Activated B cell treated with CpG ODN at 0.5 μM for 24 hours (primary cell): ENCODE measurements around the gene WDFY4. TPM values are rescaled to one million over a fixed set of nuclear protein-coding genes. Genes with fewer than 3 reads are reported as not detected.

Experiments used
- ATAC-seq: fragments of 200-7000 bp; cut with Tn5 transposase; one replicate; pipeline ENCODE4 v1.10.0; 2021; ENCODE audit warnings: low read depth, mild to moderate bottlenecking, moderate library complexity
- CTCF ChIA-PET: fragments of 350-600 bp; sonication (Branson Sonifier 250); formaldehyde crosslinking; loops from one replicate; lab custom pipeline; 2021; ENCODE audit warnings: antibody characterized with exemption; lab: Charles Lee
- POLR2A ChIA-PET: fragments of 350-600 bp; sonication (Branson Sonifier 250); formaldehyde crosslinking; loops from one replicate; lab custom pipeline; 2021; ENCODE audit warnings: antibody characterized with exemption; lab: Charles Lee
- DNase-seq: peaks from one replicate; pipeline ENCODE4 v3.0.0; 2022
- H3K27ac Mint-ChIP-seq: one replicate; pipeline ENCODE4 v1.8.0; 2020; ENCODE audit warnings: mixed read lengths
- H3K27me3 Mint-ChIP-seq: one replicate; pipeline ENCODE4 v1.8.0; 2021; ENCODE audit warnings: mixed read lengths
- H3K36me3 Mint-ChIP-seq: one replicate; pipeline ENCODE4 v1.8.0; 2021; ENCODE audit warnings: low read depth, mixed read lengths
- H3K4me1 Mint-ChIP-seq: one replicate; pipeline ENCODE4 v1.8.0; 2021; ENCODE audit warnings: mixed read lengths
- H3K4me3 Mint-ChIP-seq: one replicate; pipeline ENCODE4 v1.8.0; 2020; ENCODE audit warnings: mild to moderate bottlenecking, mixed read lengths
- H3K9me3 Mint-ChIP-seq: one replicate; pipeline ENCODE4 v1.8.0; 2020; ENCODE audit warnings: mixed read lengths
- intact Hi-C: fragments of 100-400 bp; cut with micrococcal nuclease; formaldehyde crosslinking; loops from one replicate; pipeline ENCODE4 v1.15.1; 2024
- total RNA-seq: library from RNA; stranded (reverse); gene quantifications from 2 replicates; pipeline ENCODE4 v1.2.3, GENCODE V29; 2022
- TF ChIP-seq, protein P1 (sequence below): fragments of 200-600 bp; IDR thresholded peaks from one replicate; pipeline ENCODE4 v1.8.0; 2022; ENCODE audit warnings: antibody characterized with exemption, mild to moderate bottlenecking

The WDFY4 gene
- total RNA-seq, 1 donor from 2014 or later: 488 TPM

- intact Hi-C loops: loop anchor here (1.0 kb wide), 1 partner anchor 44 kb away; no protein-coding TSS in a partner anchor
- no peak for DNase-seq
- CTCF ChIA-PET: interaction anchor here (1.9 to 2.8 kb wide), 2 partner anchors 18 to 45 kb away, joined by 4 to 14 read pairs; no protein-coding TSS in a partner anchor
- Mint-ChIP-seq H3K4me3 (no peak overlapping the region), H3K27me3 (peaks cover 8% of the 10 kb centered on the region), H3K4me1 (peaks cover 30% of the 10 kb centered on the region), H3K27ac (no peak overlapping the region), H3K9me3 (no peaks in the 10 kb centered on the region), H3K36me3 (no peaks in the 10 kb centered on the region)
- POLR2A ChIA-PET: no interaction called here
- ATAC-seq: no peak
- TF ChIP-seq, protein P1, sequence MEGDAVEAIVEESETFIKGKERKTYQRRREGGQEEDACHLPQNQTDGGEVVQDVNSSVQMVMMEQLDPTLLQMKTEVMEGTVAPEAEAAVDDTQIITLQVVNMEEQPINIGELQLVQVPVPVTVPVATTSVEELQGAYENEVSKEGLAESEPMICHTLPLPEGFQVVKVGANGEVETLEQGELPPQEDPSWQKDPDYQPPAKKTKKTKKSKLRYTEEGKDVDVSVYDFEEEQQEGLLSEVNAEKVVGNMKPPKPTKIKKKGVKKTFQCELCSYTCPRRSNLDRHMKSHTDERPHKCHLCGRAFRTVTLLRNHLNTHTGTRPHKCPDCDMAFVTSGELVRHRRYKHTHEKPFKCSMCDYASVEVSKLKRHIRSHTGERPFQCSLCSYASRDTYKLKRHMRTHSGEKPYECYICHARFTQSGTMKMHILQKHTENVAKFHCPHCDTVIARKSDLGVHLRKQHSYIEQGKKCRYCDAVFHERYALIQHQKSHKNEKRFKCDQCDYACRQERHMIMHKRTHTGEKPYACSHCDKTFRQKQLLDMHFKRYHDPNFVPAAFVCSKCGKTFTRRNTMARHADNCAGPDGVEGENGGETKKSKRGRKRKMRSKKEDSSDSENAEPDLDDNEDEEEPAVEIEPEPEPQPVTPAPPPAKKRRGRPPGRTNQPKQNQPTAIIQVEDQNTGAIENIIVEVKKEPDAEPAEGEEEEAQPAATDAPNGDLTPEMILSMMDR: no peak
Measured at GRCh38 chr10:48651839-48652238, 32.8 kb upstream of the WDFY4 start.

DNA sequence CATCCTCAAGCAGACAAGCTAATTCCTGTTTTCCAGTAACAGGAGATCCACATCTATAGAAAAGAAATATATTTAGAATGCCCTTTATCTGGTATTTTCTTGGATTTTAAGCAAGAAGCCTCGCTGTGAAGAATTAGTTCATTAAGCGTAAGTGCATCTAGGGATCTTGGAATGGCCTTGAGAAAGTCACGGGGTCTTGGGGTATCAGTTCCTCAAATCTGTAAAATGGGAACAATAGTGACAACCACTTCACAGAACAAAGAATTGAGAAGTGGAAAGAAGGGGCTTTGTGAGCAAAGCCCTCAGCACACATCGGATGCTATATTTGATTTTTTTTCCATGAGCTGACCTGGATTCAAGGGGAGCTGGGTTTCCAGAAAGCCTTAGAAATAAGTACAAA lies 32.3 kb upstream of the WDFY4 start:
- Mint-ChIP-seq H3K36me3 (no peaks in the 10 kb centered on the region), H3K27ac (no peak overlapping the region), H3K9me3 (no peaks in the 10 kb centered on the region), H3K27me3 (peaks cover 8% of the 10 kb centered on the region), H3K4me1 (peaks cover 30% of the 10 kb centered on the region), H3K4me3 (no peak overlapping the region)
- TF ChIP-seq, protein P1: no peak
- CTCF ChIA-PET: interaction anchor here (1.4 to 2.8 kb wide), 3 partner anchors 18 to 46 kb away, joined by 4 to 14 read pairs (median 4); no protein-coding TSS in a partner anchor
- no peak for ATAC-seq
- no peak for DNase-seq
- POLR2A ChIA-PET: no interaction called here
- intact Hi-C loops: loop anchor here (1.0 kb wide), 1 partner anchor 44 kb away; no protein-coding TSS in a partner anchor

DNA sequence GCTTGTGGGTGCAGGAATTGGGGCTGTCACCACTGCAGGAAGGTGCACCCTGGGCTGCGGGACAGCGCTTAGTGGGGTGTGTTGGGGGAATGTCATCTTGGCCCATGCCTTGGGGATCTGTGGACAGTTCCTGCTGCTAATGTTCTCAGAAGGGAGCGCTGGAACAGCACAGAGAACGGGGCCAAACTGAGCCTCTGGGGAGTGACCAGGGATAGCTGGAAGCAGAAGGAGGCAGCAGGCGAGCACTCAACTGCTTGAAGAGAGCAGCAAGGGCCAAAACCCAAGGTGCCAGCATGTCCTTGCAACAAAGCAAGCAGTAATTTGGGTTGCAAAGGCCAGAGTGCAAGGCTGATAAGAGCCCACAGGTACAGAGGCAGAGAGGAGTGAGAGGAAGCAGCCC lies 31.3 kb upstream of the WDFY4 start:
- Mint-ChIP-seq H3K9me3 (no peaks in the 10 kb centered on the region), H3K27me3 (peaks cover 8% of the 10 kb centered on the region), H3K27ac (no peak overlapping the region), H3K4me3 (no peak overlapping the region), H3K4me1 (peaks cover 35% of the 10 kb centered on the region), H3K36me3 (no peaks in the 10 kb centered on the region)
- POLR2A ChIA-PET: no interaction called here
- CTCF ChIA-PET: interaction anchor here (1.4 kb wide), 1 partner anchor 44 kb away, joined by 4 read pairs; no protein-coding TSS in a partner anchor
- intact Hi-C loops: no loop called here
- DNase-seq (no peak), ATAC-seq (no peak)
- TF ChIP-seq, protein P1: no peak

- DNase-seq: no peak
- no peaks in the 10 kb centered on the region for H3K36me3 Mint-ChIP-seq
- no peaks in the 10 kb centered on the region for H3K9me3 Mint-ChIP-seq
- TF ChIP-seq, protein P1: no peak
- peaks cover 8% of the 10 kb centered on the region for H3K27me3 Mint-ChIP-seq
- H3K4me1 Mint-ChIP-seq: peaks cover 37% of the 10 kb centered on the region
- intact Hi-C loops: no loop called here
- ATAC-seq: no peak
- POLR2A ChIA-PET: no interaction called here
- no peak overlapping the region for H3K4me3 Mint-ChIP-seq
- CTCF ChIA-PET: interaction anchor here (4.5 to 7.0 kb wide), 3 partner anchors 39 to 104 kb away, joined by 44 to 301 read pairs (median 173); partner anchors contain the start of gene ARHGAP22
- H3K27ac Mint-ChIP-seq: no peak overlapping the region
Measured at GRCh38 chr10:48653944-48654698, 30.6 kb upstream of the WDFY4 start.
